Colon (tissue), 2 donors: ENCODE data around the gene PATZ1.
"Not testable (repeated sequence)": the region's sequence is repeated elsewhere in the genome, so short reads cannot be mapped to it uniquely, and the experiment has no call there.

Experiments
- FAIRE-seq: peaks from 2 replicates; lab custom pipeline; 2012; peaks lifted over from hg19 to GRCh38; lab: Jason Lieb, UNC
- donor health status: control.
- donor health status: control.

PATZ1 gene, protein sequence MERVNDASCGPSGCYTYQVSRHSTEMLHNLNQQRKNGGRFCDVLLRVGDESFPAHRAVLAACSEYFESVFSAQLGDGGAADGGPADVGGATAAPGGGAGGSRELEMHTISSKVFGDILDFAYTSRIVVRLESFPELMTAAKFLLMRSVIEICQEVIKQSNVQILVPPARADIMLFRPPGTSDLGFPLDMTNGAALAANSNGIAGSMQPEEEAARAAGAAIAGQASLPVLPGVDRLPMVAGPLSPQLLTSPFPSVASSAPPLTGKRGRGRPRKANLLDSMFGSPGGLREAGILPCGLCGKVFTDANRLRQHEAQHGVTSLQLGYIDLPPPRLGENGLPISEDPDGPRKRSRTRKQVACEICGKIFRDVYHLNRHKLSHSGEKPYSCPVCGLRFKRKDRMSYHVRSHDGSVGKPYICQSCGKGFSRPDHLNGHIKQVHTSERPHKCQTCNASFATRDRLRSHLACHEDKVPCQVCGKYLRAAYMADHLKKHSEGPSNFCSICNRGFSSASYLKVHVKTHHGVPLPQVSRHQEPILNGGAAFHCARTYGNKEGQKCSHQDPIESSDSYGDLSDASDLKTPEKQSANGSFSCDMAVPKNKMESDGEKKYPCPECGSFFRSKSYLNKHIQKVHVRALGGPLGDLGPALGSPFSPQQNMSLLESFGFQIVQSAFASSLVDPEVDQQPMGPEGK

DNA sequence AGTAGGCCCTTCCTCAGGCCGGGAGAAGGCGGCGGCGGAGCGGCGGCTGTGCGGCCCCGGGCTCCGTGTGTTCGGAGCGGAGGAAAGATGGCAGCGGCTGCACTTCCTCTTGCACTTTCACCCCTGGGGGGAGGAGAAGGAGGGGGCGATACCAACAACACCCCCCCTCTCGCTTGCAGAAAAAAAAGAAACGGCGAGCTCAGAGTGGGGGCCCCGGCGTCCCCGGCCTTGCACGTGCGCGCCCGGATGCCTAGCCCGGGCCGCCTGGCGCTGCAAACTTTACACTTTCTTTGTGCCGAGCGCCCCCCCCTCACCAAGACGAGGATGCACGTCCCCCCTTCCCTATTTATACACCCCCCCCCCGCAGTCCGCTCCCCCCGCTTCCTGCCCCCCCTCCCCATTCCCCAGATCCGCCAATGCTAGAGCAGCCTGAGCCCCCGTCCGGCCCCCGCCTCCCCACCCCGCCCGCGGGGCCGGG, at the start of gene PATZ1:
TSS of gene PATZ1 (minus strand) at position 92 of the 478 bp plus-strand sequence. CDS start 744 bp downstream, outside the sequence.
- FAIRE-seq: no peak

- FAIRE-seq: no peak
These were observed 48.2 kb upstream of the PATZ1 start for GRCh38 chr22:31394326-31394725.

DNA sequence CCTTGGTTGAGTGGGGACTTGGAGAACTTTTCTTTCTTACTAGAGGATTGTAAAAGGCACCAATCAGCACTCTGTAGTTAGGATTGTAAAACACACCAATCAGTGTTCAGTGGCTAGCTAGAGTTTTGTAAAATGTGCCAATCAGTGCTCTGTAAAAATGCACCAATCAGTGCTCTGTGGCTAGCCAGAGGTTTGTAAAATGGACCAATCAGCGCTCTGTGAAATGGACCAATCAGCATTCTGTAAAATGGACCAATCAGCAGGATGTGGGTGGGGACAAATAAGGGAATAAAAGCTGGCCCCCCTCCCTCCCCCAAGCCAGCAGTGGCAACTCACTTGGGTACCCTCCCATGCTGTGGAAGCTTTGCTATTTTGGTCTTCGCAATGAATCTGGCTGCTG, 47.7 kb upstream of the PATZ1 start:
- FAIRE-seq: no peak

DNA sequence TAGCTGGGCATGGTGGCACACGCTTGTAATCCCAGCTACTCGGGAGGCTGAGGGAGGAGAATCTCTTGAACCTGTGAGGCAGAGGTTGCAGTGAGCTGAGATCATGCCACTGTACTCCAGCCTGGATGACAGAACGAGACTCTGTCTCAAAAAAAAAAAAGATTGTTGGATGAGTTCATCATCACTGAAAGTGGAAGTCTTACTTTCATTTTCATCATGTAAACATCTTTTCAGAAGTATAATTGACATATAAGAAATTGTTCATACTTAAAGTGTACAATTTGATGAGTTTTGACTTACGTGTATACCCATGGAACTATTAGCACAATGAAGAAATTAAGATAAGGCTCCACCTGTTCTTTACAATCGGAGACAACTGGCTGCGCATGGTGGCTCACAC, 32.5 kb upstream of the PATZ1 start:
- FAIRE-seq: not testable (repeated sequence)

DNA sequence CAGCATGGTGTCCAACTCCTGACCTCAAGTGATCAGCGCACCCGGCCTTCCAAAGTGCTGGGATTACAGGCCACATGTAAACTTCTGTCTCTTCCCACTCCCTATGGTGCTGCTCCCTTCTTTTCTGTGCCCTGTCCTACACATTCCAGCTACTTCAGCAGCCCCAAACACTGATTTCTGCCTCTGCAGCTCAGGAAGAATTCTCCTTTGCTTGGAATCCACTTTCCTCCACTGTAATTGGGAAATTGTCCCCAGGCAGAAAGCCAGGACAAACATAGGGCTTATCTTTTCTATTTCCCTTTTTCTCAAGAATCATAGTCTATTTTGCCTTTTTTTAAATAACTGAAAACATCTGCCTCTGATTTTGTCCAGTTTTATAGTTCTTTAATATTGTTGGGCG, 32.0 kb upstream of the PATZ1 start:
- no peak for FAIRE-seq

GRCh38 chr22:31377612-31378011, 31.5 kb upstream of the PATZ1 start:
- no peak for FAIRE-seq

DNA sequence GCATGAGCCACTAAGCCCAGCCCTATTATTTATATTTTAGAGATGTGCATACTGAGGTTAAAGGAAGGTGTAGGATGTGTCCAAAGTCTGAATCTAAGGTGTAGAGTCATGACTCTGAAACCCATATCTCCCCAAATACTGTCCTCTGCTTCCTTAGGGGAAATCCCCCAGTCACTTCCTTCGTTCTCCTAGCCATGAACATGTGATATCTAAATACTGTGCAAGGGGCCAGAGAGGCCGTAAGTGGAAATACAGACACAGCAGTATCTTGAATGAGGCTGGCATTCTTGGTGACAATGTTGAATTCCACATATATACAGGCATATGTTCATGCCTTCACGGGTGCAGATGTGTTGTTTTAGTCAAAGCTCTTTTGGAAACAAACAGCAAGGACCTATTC, 21.3 kb upstream of the PATZ1 start:
- no peak for FAIRE-seq

GRCh38 chr22:31363885-31364465, 17.8 kb upstream of the PATZ1 start:
- FAIRE-seq: no peak

- FAIRE-seq: no peak
These were observed 15.6 kb upstream of the PATZ1 start for GRCh38 chr22:31361743-31362142.

DNA sequence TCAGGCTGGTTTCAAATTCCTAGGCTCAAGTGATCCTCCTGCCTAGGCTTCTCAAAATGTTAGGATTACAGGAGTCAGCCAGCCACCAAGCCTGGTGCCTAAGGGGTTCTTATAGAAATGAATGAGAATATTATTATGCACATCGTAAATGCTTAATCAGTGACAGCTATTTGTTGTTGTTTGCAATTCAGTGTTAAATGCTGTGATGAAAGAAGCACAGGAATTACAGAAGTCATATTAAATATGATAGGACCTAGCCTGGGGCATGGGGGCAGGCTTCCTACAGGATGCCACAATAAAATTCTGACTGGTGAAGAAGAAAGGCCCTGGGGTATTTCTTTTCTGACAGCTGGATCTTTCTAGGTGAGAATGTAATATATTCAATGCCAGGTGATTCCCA, 13.9 kb upstream of the PATZ1 start:
- FAIRE-seq: no peak

- FAIRE-seq: no peak
These were observed 8.4 kb upstream of the PATZ1 start for GRCh38 chr22:31354515-31354914.

DNA sequence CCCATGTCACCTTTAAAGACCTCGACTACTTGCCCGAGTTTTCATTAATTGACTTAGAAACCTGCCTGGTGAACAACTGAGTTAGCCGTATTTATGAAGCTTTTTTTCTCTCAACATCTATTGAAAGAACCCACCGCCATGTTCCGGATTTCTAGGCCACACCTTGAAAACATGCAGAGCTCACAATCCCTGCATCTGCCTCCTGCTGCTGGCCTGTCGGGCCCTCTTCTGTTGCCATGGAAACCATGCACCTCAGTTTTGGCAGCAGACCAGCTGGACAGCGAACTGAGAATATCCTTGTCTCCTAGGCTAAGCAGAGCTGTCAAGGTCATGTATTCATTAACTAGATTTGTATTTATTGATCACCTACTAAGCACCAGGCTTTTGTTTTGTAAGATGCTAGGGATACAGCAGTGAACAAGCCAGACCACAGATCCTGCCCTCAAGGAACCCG, 4.3 kb upstream of the PATZ1 start:
- FAIRE-seq: no peak

- no peak for FAIRE-seq
These were observed 3.8 kb upstream of the PATZ1 start for GRCh38 chr22:31349960-31350359.

GRCh38 chr22:31348766-31349165, 2.6 kb upstream of the PATZ1 start:
- no peak for FAIRE-seq

GRCh38 chr22:31348009-31348337, 1.8 kb upstream of the PATZ1 start:
- FAIRE-seq: not testable (repeated sequence)

- no peak for FAIRE-seq
These were observed 1.3 kb upstream of the PATZ1 start for GRCh38 chr22:31347251-31348008.

GRCh38 chr22:31346733-31347250, 646 bp upstream of the PATZ1 start:
- FAIRE-seq: no peak

- FAIRE-seq: no peak
These were observed 553 bp downstream of the PATZ1 start for GRCh38 chr22:31345331-31346254.

DNA sequence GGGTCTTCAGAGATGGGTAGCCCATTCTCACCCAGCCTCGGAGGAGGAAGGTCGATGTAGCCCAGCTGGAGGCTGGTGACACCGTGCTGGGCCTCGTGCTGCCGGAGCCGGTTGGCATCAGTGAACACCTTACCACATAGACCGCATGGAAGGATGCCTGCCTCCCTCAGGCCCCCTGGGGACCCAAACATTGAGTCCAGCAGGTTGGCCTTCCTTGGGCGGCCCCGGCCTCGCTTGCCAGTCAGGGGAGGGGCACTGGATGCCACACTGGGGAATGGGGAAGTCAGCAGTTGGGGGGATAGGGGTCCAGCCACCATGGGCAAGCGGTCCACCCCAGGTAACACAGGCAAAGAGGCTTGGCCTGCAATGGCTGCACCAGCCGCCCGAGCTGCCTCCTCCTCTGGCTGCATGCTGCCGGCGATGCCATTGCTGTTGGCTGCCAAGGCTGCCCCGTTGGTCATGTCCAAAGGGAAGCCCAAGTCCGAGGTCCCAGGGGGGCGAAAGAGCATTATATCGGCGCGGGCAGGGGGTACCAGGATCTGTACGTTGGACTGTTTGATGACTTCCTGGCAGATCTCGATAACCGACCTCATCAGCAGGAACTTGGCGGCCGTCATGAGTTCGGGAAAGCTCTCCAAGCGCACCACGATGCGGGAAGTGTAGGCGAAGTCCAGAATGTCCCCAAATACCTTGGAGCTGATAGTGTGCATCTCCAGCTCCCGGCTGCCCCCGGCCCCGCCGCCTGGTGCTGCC, 1.4 kb downstream of the PATZ1 start:
- no peak for FAIRE-seq

- FAIRE-seq: no peak
These were observed 1.9 kb downstream of the PATZ1 start for GRCh38 chr22:31344256-31344577.
